ENCODE results near the gene CYLD.

The CYLD gene

DNA sequence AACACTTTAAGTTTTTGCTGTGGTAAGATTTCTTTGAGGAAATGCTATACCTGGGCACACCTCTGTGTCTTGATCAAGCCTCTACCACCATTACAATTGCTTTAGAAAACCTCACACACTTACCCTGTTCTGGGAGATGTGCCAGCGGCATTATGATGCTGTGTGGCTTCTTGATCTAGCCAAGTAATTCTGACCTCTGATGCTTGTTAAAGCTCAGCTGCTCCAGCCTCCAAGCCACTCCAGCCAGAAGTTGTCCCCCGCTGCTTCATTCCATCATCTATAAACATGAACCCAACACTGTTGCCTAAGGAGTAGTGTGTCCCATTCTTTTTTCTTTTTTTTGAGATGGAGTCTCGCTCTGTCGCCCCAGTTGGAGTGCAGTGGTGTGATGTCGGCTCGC is 60.1 kb downstream of the CYLD start:
- ChIA-PET POLR2A (no interaction called here), CTCF (no interaction called here)
- DNase-seq (ENCODE audit: extremely low spot score), result no peak
- TF ChIP-seq ARNT (IDR thresholded peaks at IDR 0.05) (no peak), FOXM1 (IDR thresholded peaks at IDR 0.05; ENCODE audit: borderline replicate concordance) (no peak), CTBP1 (IDR thresholded peaks at IDR 0.05; ENCODE audit: borderline replicate concordance) (no peak), LEF1 (IDR thresholded peaks at IDR 0.05; ENCODE audit: borderline replicate concordance) (no peak), FOXK2 (IDR thresholded peaks at IDR 0.05) (no peak), L3MBTL2 (conservative IDR thresholded peaks at IDR 0.05) (no peak), FOXA1 (IDR thresholded peaks at IDR 0.05) (no peak), SUZ12 (IDR thresholded peaks at IDR 0.05) (no peak), NFRKB (IDR thresholded peaks at IDR 0.05) (no peak), SP1 (IDR thresholded peaks at IDR 0.05) (no peak)
- TF ChIP-seq, protein P1, sequence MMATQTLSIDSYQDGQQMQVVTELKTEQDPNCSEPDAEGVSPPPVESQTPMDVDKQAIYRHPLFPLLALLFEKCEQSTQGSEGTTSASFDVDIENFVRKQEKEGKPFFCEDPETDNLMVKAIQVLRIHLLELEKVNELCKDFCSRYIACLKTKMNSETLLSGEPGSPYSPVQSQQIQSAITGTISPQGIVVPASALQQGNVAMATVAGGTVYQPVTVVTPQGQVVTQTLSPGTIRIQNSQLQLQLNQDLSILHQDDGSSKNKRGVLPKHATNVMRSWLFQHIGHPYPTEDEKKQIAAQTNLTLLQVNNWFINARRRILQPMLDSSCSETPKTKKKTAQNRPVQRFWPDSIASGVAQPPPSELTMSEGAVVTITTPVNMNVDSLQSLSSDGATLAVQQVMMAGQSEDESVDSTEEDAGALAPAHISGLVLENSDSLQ (IDR thresholded peaks at IDR 0.05), result no peak

DNA sequence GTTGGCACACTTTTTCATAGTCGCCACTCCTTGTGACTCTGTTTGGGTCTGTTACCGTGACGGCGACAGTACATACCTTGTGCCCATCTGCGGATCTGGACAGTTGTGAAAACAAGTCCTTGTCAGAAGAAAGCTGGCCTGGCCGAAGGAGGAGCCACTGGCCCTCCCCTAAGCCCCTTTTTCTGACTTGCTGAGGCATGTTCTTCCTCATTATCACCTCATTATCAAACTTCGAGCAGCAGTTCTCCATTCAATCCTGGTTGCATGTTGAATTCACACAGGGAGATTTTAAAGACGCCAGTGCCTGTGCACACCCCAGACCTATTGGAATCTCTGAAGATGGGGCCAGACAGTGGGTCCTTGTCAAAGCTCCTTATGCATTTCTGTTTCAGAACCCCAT is 61.1 kb downstream of the CYLD start:
- TF ChIP-seq NFRKB (IDR thresholded peaks at IDR 0.05), result no peak
- no peak for TF ChIP-seq BHLHE40 (IDR thresholded peaks at IDR 0.05; ENCODE audit: borderline replicate concordance)
- no peak for TF ChIP-seq L3MBTL2 (conservative IDR thresholded peaks at IDR 0.05)
- no peak for TF ChIP-seq TARDBP (IDR thresholded peaks at IDR 0.05)
- TF ChIP-seq FOXA1 (IDR thresholded peaks at IDR 0.05), result no peak
- no peak for TF ChIP-seq ELF4 (IDR thresholded peaks at IDR 0.05)
- TF ChIP-seq SP1 (IDR thresholded peaks at IDR 0.05), result no peak
- TF ChIP-seq ARNT (IDR thresholded peaks at IDR 0.05), result no peak
- TF ChIP-seq HDGF (IDR thresholded peaks at IDR 0.05; ENCODE audit: borderline replicate concordance), result no peak
- no peak for TF ChIP-seq SUZ12 (IDR thresholded peaks at IDR 0.05)
- TF ChIP-seq LEF1 (IDR thresholded peaks at IDR 0.05; ENCODE audit: borderline replicate concordance), result no peak
- TF ChIP-seq, protein P1 (IDR thresholded peaks at IDR 0.05), result no peak
- TF ChIP-seq FOXK2 (IDR thresholded peaks at IDR 0.05), result no peak
- no peak for TF ChIP-seq CTBP1 (IDR thresholded peaks at IDR 0.05; ENCODE audit: borderline replicate concordance)
- TF ChIP-seq FOXM1 (IDR thresholded peaks at IDR 0.05; ENCODE audit: borderline replicate concordance), result no peak
- TF ChIP-seq ZNF384 (IDR thresholded peaks at IDR 0.05), result no peak
- ChIA-PET POLR2A (no interaction called here), CTCF (no interaction called here)
- DNase-seq (ENCODE audit: extremely low spot score), result no peak

DNA sequence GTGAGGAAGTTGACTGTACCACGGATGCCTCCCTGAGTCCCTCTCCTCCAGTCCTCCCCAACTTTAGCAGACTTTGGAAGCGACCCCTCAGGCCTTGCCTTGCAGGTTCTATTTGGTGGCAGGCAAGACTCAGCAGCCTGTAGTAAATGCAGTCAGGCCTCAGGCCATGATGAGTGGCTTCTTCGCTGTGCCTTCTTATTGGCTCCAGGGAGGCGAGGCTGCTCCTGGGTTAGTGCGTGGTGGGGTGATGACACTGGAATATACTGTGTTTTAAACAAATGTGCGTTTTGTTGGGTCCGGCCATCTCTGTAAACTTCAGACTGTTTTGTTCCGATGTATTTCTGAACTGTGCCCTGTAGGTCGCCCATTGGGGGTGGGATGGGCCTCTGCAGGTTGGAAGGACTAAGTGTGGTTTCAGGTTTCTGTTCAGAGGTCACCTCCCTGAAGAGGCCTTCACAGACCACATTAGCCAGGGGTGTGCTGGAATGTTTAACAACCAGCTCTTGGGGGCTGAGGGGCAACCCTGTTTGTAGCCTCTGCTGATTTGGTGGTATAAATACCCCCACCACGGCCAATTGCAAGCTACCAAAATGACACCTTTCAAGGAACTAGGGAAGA is 62.5 kb downstream of the CYLD start:
- DNase-seq (ENCODE audit: extremely low spot score), result no peak
- ChIA-PET CTCF (no interaction called here), POLR2A (no interaction called here)
- TF ChIP-seq FOXK2 (IDR thresholded peaks at IDR 0.05), result no peak
- no peak for TF ChIP-seq BHLHE40 (IDR thresholded peaks at IDR 0.05; ENCODE audit: borderline replicate concordance)
- no peak for TF ChIP-seq CTBP1 (IDR thresholded peaks at IDR 0.05; ENCODE audit: borderline replicate concordance)
- TF ChIP-seq ZNF384 (IDR thresholded peaks at IDR 0.05), result no peak
- no peak for TF ChIP-seq SP1 (IDR thresholded peaks at IDR 0.05)
- no peak for TF ChIP-seq ELF4 (IDR thresholded peaks at IDR 0.05)
- TF ChIP-seq FOXA1 (IDR thresholded peaks at IDR 0.05), result no peak
- no peak for TF ChIP-seq HDGF (IDR thresholded peaks at IDR 0.05; ENCODE audit: borderline replicate concordance)
- TF ChIP-seq FOXM1 (IDR thresholded peaks at IDR 0.05; ENCODE audit: borderline replicate concordance), result no peak
- TF ChIP-seq SUZ12 (IDR thresholded peaks at IDR 0.05), result no peak
- TF ChIP-seq ARNT (IDR thresholded peaks at IDR 0.05), result no peak

DNA sequence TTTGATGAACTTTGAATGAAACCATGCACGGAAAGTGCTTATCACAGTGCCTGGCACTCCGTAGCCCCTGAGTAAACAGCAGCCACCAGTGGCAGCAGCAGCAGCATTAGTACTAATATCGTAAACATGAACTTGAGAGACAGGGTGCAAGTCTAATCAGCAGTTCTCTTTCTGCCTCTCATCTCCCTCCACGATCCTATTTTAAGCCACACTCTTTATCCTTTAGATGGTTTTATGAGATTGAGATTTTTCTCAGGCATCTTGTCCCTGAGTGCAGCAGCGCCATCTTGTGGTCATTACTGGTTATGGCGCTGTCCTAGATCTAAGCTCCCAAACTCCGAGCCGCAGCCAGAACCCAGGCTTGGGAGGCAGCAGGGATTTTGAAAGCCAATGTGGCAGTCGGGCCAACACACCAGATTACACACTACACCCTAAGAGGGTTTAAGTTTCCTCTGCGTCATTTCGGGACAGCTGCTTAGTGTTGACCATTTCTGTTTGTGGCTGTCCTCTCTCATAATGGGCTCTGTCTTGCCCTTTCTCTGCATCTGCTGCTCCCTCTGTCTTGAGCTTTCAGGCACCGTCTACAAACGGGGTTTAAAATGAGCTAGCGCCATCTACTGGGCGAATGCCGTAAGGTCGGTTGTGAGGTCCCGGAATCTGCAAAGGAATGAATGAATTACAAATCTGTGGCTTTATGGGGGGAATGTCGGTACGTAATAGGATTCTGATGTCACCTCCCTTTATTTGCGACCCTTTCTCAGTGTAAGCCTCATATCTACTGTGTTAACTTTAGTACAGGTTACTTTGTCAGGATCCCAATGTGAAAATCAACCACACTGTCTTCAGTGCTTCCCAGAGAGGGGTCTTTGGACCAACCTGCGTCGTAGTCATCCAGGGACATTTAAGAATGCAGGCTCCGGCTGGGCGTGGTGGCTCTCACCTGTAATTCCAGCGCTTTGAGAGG is 64.5 kb downstream of the CYLD start:
- peak; percentile 79 for DNase-seq (ENCODE audit: extremely low spot score)
- POLR2A ChIA-PET, result interaction anchor here (0.6 kb wide), 1 partner anchor 436 kb away, joined by 3 read pairs; no protein-coding TSS in a partner anchor
- CTCF ChIA-PET, result interaction anchor here (0.6 to 1.8 kb wide), 35 partner anchors 8 to 914 kb away, joined by 3 to 40 read pairs (median 4); partner anchors contain the start of gene SNX20
- TF ChIP-seq HDGF (IDR thresholded peaks at IDR 0.05; ENCODE audit: borderline replicate concordance) (no peak), FOXM1 (IDR thresholded peaks at IDR 0.05; ENCODE audit: borderline replicate concordance) (no peak), ZNF384 (IDR thresholded peaks at IDR 0.05) (no peak), TARDBP (IDR thresholded peaks at IDR 0.05) (no peak), L3MBTL2 (conservative IDR thresholded peaks at IDR 0.05) (no peak), CTBP1 (IDR thresholded peaks at IDR 0.05; ENCODE audit: borderline replicate concordance) (no peak), NFRKB (IDR thresholded peaks at IDR 0.05) (no peak), ARNT (IDR thresholded peaks at IDR 0.05) (no peak), LEF1 (IDR thresholded peaks at IDR 0.05; ENCODE audit: borderline replicate concordance) (no peak), BHLHE40 (IDR thresholded peaks at IDR 0.05; ENCODE audit: borderline replicate concordance) (no peak), SUZ12 (IDR thresholded peaks at IDR 0.05) (no peak), FOXA1 (IDR thresholded peaks at IDR 0.05) (no peak)

DNA sequence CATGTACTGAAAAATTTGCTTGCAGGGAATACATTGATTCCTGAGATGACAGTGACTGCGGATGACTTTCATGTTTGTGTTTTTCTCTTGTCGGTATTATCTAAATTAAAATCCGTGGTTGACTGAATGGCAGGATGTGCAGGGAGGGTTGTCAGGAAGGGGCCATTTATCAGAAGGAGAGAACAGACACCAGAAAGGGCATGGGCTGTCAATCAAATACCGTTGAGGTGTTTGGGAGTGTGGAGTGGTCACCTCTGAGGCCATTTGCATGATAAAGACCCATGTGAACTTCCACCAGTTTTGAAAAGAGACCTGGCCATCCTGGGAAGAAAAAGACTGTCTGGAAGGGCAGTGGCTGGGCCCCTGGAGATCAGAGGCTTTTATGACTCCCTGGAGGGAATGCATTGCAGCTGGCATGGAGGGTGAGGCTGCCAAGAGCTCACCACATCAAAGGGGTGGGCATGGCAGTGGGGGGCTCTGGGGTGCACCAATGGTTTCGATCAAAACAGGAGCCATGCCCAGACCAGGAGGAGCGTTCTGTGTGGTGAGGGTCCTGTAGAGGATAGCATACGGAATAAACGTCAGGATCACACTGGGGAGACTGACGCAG is 67.1 kb downstream of the CYLD start:
- DNase-seq (ENCODE audit: extremely low spot score), result no peak
- ChIA-PET CTCF (no interaction called here), POLR2A (no interaction called here)
- TF ChIP-seq NFRKB (IDR thresholded peaks at IDR 0.05), result no peak
- TF ChIP-seq, protein P1 (IDR thresholded peaks at IDR 0.05), result peak; percentile 60
- no peak for TF ChIP-seq FOXA1 (IDR thresholded peaks at IDR 0.05)
